Measurements from ENCODE around the gene PDCD10.

GRCh38 chr3:167653155-167653554 is 81.5 kb downstream of the PDCD10 start:
- TF ChIP-seq POLR2A (IDR thresholded peaks at IDR 0.05), result no peak
- TF ChIP-seq CTCF (IDR thresholded peaks at IDR 0.05), result no peak

Data from Peyer's patch (tissue), 4 donors.